ENCODE results near the gene TRIM7.

TRIM7 gene

GRCh38 chr5:181233088-181233800 lies 28.2 kb upstream of the TRIM7 start:
- no peak for DNase-seq (ENCODE audit: extremely low read depth in 1 of 2, low read depth in 1 of 2)

- DNase-seq (ENCODE audit: extremely low read depth in 1 of 2, low read depth in 1 of 2) = no peak
These were observed 27.6 kb upstream of the TRIM7 start for GRCh38 chr5:181232593-181232992.

GRCh38 chr5:181231432-181231831 lies 26.4 kb upstream of the TRIM7 start:
- no peak for DNase-seq (ENCODE audit: extremely low read depth in 1 of 2, low read depth in 1 of 2)

GRCh38 chr5:181230551-181230950 lies 25.6 kb upstream of the TRIM7 start:
- DNase-seq (ENCODE audit: extremely low read depth in 1 of 2, low read depth in 1 of 2) = no peak

GRCh38 chr5:181229996-181230395 lies 25.0 kb upstream of the TRIM7 start:
- no peak for DNase-seq (ENCODE audit: extremely low read depth in 1 of 2, low read depth in 1 of 2)

- DNase-seq (ENCODE audit: extremely low read depth in 1 of 2, low read depth in 1 of 2) = no peak
These were observed 19.6 kb upstream of the TRIM7 start for GRCh38 chr5:181224390-181225229.

GRCh38 chr5:181223729-181224389 lies 18.9 kb upstream of the TRIM7 start:
- DNase-seq (ENCODE audit: extremely low read depth in 1 of 2, low read depth in 1 of 2) = no peak

GRCh38 chr5:181223058-181223728 lies 18.2 kb upstream of the TRIM7 start, which contains the start of gene TRIM41:
Gene TRIM41, plus strand, starts transcription at chr5:181223281. Its CDS starts 719 bp downstream, at chr5:181224000.
- DNase-seq (ENCODE audit: extremely low read depth in 1 of 2, low read depth in 1 of 2) = peak; percentile 97 to 99

GRCh38 chr5:181222630-181223057 lies 17.6 kb upstream of the TRIM7 start:
- DNase-seq (ENCODE audit: extremely low read depth in 1 of 2, low read depth in 1 of 2) = no peak

GRCh38 chr5:181221792-181222629 lies 17.0 kb upstream of the TRIM7 start:
- DNase-seq (ENCODE audit: extremely low read depth in 1 of 2, low read depth in 1 of 2) = peak; percentile 89 to 91

GRCh38 chr5:181221105-181221791 lies 16.3 kb upstream of the TRIM7 start:
- DNase-seq (ENCODE audit: extremely low read depth in 1 of 2, low read depth in 1 of 2) = peak in 1 of 2 donors; percentile 56

GRCh38 chr5:181220178-181220515 lies 15.2 kb upstream of the TRIM7 start:
- no peak for DNase-seq (ENCODE audit: extremely low read depth in 1 of 2, low read depth in 1 of 2)

- no peak for DNase-seq (ENCODE audit: extremely low read depth in 1 of 2, low read depth in 1 of 2)
These were observed 14.5 kb upstream of the TRIM7 start for GRCh38 chr5:181219262-181220177.

- DNase-seq (ENCODE audit: extremely low read depth in 1 of 2, low read depth in 1 of 2) = no peak
These were observed 13.8 kb upstream of the TRIM7 start for GRCh38 chr5:181218795-181219124.

GRCh38 chr5:181217803-181218062 lies 12.7 kb upstream of the TRIM7 start:
- DNase-seq (ENCODE audit: extremely low read depth in 1 of 2, low read depth in 1 of 2) = no peak

- peak in 1 of 2 donors; percentile 43 for DNase-seq (ENCODE audit: extremely low read depth in 1 of 2, low read depth in 1 of 2)
These were observed 12.3 kb upstream of the TRIM7 start for GRCh38 chr5:181217111-181217802.

- DNase-seq (ENCODE audit: extremely low read depth in 1 of 2, low read depth in 1 of 2) = no peak
These were observed 11.3 kb upstream of the TRIM7 start for GRCh38 chr5:181215997-181216989.

Measured in stimulated activated CD8-positive, alpha-beta memory T cell treated with anti-CD3 and anti-CD28 coated beads, Interleukin-7, amount 100 ng/mL, for 48 hours (primary cell).